GM23338 (cell line): ENCODE data around the gene UXS1. TPM values are rescaled to one million over a fixed set of nuclear protein-coding genes. Genes with fewer than 3 reads are reported as not detected.

Experiments used
- ATAC-seq: fragments of 200-7000 bp; cut with Tn5 transposase; 3 replicates; pipeline ENCODE4 v1.9.1; 2020
- DNase-seq: peaks from one replicate; pipeline ENCODE4 v3.0.0-alpha.2; 2015; ENCODE audit warnings: low spot score
- H2AFZ ChIP-seq: fragments of 200-600 bp; sonication (generic); 2 replicates; pipeline ENCODE4 v1.8.0; 2016; ENCODE audit warnings: antibody characterized with exemption, mild to moderate bottlenecking, moderate library complexity
- H3F3A ChIP-seq: fragments of 200-600 bp; sonication (generic); replicated peaks from 2 replicates; pipeline ENCODE4 v1.8.0; 2017; ENCODE audit warnings: antibody characterized with exemption, mixed run types, low read depth
- H3K27ac ChIP-seq: fragments of 200-600 bp; sonication (generic); 2 replicates; pipeline ENCODE4 v1.6.1; 2016; ENCODE audit warnings: low read depth
- H3K27me3 ChIP-seq: fragments of 200-600 bp; sonication (generic); 2 replicates; pipeline ENCODE4 v1.8.0; 2016; ENCODE audit warnings: mild to moderate bottlenecking, mixed run types, moderate library complexity; ENCODE audit not compliant: insufficient read depth
- H3K36me3 ChIP-seq: fragments of 200-600 bp; sonication (generic); 2 replicates; pipeline ENCODE4 v1.8.0; 2016; ENCODE audit warnings: mild to moderate bottlenecking; ENCODE audit not compliant: insufficient read depth
- H3K4me1 ChIP-seq: fragments of 200-600 bp; sonication (generic); 2 replicates; pipeline ENCODE4 v1.8.0; 2016; ENCODE audit warnings: mild to moderate bottlenecking, moderate library complexity; ENCODE audit not compliant: insufficient read depth
- H3K4me2 ChIP-seq: fragments of 200-600 bp; sonication (generic); 2 replicates; pipeline ENCODE4 v1.7.1; 2017; ENCODE audit warnings: mixed run types
- H3K4me3 ChIP-seq: fragments of 200-600 bp; sonication (generic); 2 replicates; pipeline ENCODE4 v1.6.1; 2016; ENCODE audit warnings: mixed run types
- H3K79me2 ChIP-seq: fragments of 200-600 bp; sonication (generic); replicated peaks from 2 replicates; pipeline ENCODE4 v1.8.0; 2017; ENCODE audit warnings: mild to moderate bottlenecking; ENCODE audit not compliant: insufficient read depth
- H3K9me2 ChIP-seq: fragments of 200-600 bp; sonication (generic); 2 replicates; pipeline ENCODE4 v1.8.0; 2017; ENCODE audit not compliant: insufficient read depth
- H4K20me1 ChIP-seq: fragments of 200-600 bp; sonication (generic); replicated peaks from 2 replicates; pipeline ENCODE4 v1.8.0; 2017; ENCODE audit warnings: mild to moderate bottlenecking; ENCODE audit not compliant: insufficient read depth
- H3K27ac Mint-ChIP-seq: 2 replicates; pipeline ENCODE4 v1.8.0; 2020; ENCODE audit warnings: inconsistent platforms, mild to moderate bottlenecking, moderate library complexity, mixed read lengths
- H3K27me3 Mint-ChIP-seq: 3 replicates; pipeline ENCODE4 v1.8.0; 2022; ENCODE audit warnings: low read depth, mild to moderate bottlenecking, moderate library complexity, mixed read lengths, inconsistent platforms; ENCODE audit not compliant: insufficient read depth, poor library complexity
- H3K36me3 Mint-ChIP-seq: 3 replicates; pipeline ENCODE4 v1.8.0; 2021; ENCODE audit warnings: low read depth, mild to moderate bottlenecking, inconsistent platforms, moderate library complexity, mixed read lengths
- H3K4me1 Mint-ChIP-seq: 3 replicates; pipeline ENCODE4 v1.8.0; 2020; ENCODE audit warnings: mild to moderate bottlenecking, inconsistent platforms, mixed read lengths
- H3K4me3 Mint-ChIP-seq: 3 replicates; pipeline ENCODE4 v1.8.0; 2021; ENCODE audit warnings: moderate library complexity, mild to moderate bottlenecking, inconsistent platforms, mixed read lengths
- H3K9me3 Mint-ChIP-seq: 3 replicates; pipeline ENCODE4 v1.8.0; 2020; ENCODE audit warnings: moderate library complexity, mild to moderate bottlenecking, inconsistent platforms, mixed read lengths
- CTCF ChIP-seq, 2 experiments: fragments of 200-600 bp in 1 of 2; sonication (generic) in 1 of 2; conservative IDR thresholded peaks; 2 replicates each; pipeline versions ENCODE4 v1.5.1 to v1.6.1; 2016 to 2017; ENCODE audit warnings: antibody characterized with exemption in 2 of 2, low read depth in 2 of 2, mild to moderate bottlenecking in 2 of 2, moderate library complexity in 1 of 2
- NANOG ChIP-seq: IDR thresholded peaks from 2 replicates; pipeline ENCODE4 v1.6.1; 2016; ENCODE audit warnings: antibody characterized with exemption, borderline replicate concordance
- POLR2AphosphoS5 ChIP-seq: IDR thresholded peaks from 2 replicates; pipeline ENCODE4 v1.6.1; 2016; ENCODE audit warnings: antibody characterized with exemption, low read depth
- ZNF114 ChIP-seq: fragments of 250-450 bp; sonication (Bioruptor Pico); IDR thresholded peaks from 2 replicates; pipeline ENCODE4 v1.5.0; 2020; ENCODE audit warnings: mild to moderate bottlenecking, moderate library complexity
- ZNF462 ChIP-seq: fragments of 250-450 bp; sonication (Bioruptor Pico); IDR thresholded peaks from 2 replicates; pipeline ENCODE4 v1.5.0; 2020; ENCODE audit warnings: mild to moderate bottlenecking, moderate library complexity
- polyA plus RNA-seq: library from polyadenylated mRNA; unstranded; fragments of >200 nt; fragmentation: Nextera tagmentation; extraction: Ambion mirVana; gene quantifications from 2 replicates; pipeline ENCODE4 v1.2.1, GENCODE V29; 2016
- total RNA-seq: library from RNA; depleted of rRNA; stranded (reverse); fragments of >200 nt; shearing (Covaris generic); gene quantifications from 2 replicates; pipeline ENCODE4 v1.2.3, GENCODE V29; 2014

UXS1 gene
- total and polyA plus RNA-seq, 2 experiments from 2014 or later = 48.7 to 131 TPM

GRCh38 chr2:106062627-106063026, 131.5 kb downstream of the UXS1 start:
- H3K27ac Mint-ChIP-seq = no peak overlapping the region
- Histone ChIP-seq H3K27me3 (peaks cover 31% of the 10 kb centered on the region), H3K4me1 (peaks cover 9% of the 10 kb centered on the region), H3K79me2 (no peaks in the 10 kb centered on the region), H3K27ac (no peak overlapping the region), H2AFZ (no peak overlapping the region), H4K20me1 (no peaks in the 10 kb centered on the region), H3F3A (0 out of 2 replicates have a peak, but pooled peaks cover 3% of the 10 kb centered on the region), H3K4me2 (no peak overlapping the region), H3K9me2 (no peaks in the 10 kb centered on the region), H3K36me3 (no peaks in the 10 kb centered on the region), H3K4me3 (no peak overlapping the region)
- H3K4me1 Mint-ChIP-seq = peaks cover 10% of the 10 kb centered on the region
- H3K4me3 Mint-ChIP-seq = no peak overlapping the region
- no peak for TF ChIP-seq POLR2AphosphoS5
- no peak for TF ChIP-seq CTCF (conservative IDR thresholded peaks at IDR 0.05; ENCODE audit: low read depth in 2 of 2)
- no peak for TF ChIP-seq ZNF114 (CRISPR knock-in tag)
- TF ChIP-seq NANOG = no peak
- no peak for TF ChIP-seq ZNF462 (CRISPR knock-in tag)
- no peak for DNase-seq
- no peak for ATAC-seq
- H3K9me3 Mint-ChIP-seq = no peaks in the 10 kb centered on the region
- peaks cover 19% of the 10 kb centered on the region for H3K27me3 Mint-ChIP-seq
- H3K36me3 Mint-ChIP-seq = no peaks in the 10 kb centered on the region; the same call in 2 of the 3 replicates
